Right lobe of liver (tissue), 6 donors: ENCODE measurements around the gene PLIN4. TPM values are rescaled to one million over a fixed set of nuclear protein-coding genes. Genes with fewer than 3 reads are reported as not detected.

Experiments
- ATAC-seq, 4 donors: fragments of 200-7000 bp; cut with Tn5 transposase; one replicate each; pipeline ENCODE4 v1.9.1; 2020; ENCODE audit warnings: mild to moderate bottlenecking in 4 of 4, moderate library complexity in 4 of 4
- DNase-seq, 3 donors: peaks; one replicate each; pipeline ENCODE4 v3.0.0-alpha.2; 2020
- H3K27ac ChIP-seq, 3 donors: fragments of 200-600 bp; one replicate each; pipeline ENCODE4 v1.8.0; 2022
- H3K27me3 ChIP-seq, 2 donors: fragments of 200-600 bp; one replicate each; pipeline ENCODE4 v1.8.0; 2022
- H3K36me3 ChIP-seq, 4 donors: fragments of 200-600 bp; sonication (generic) in 1 of 4; one replicate each; pipeline versions ENCODE4 v1.5.1 to v1.8.0; 2017 to 2022; ENCODE audit warnings: control low read depth in 1 of 4
- H3K4me1 ChIP-seq, 4 donors: fragments of 200-600 bp; sonication (generic) in 1 of 4; one replicate each; pipeline versions ENCODE4 v1.5.1 to v1.8.0; 2017 to 2022; ENCODE audit warnings: control low read depth in 1 of 4
- H3K4me3 ChIP-seq, 3 donors: fragments of 200-600 bp; one replicate each; pipeline ENCODE4 v1.8.0; 2022
- H3K9me3 ChIP-seq, 4 donors: fragments of 200-600 bp; sonication (generic) in 1 of 4; one replicate each; pipeline versions ENCODE4 v1.5.1 to v1.8.0; 2017 to 2022; ENCODE audit warnings: control low read depth in 1 of 4
- POLR2A ChIP-seq: fragments of 450-650 bp; IDR thresholded peaks from one replicate; pipeline ENCODE4 v1.6.1; 2017; ENCODE audit warnings: antibody characterized with exemption, mild to moderate bottlenecking
- WGBS: methylation state at CpG from one replicate; pipeline ENCODE4 v1.1.6; 2018; ENCODE audit warnings: low coverage, low lambda C conversion rate; ENCODE audit not compliant: insufficient coverage; ENCODE audit errors: missing lambda C conversion rate; 5-methylcytosine and 5-hydroxymethylcytosine counted together
- intact Hi-C, 2 donors: fragments of 100-400 bp; cut with DNase I; formaldehyde crosslinking; loops; one replicate each; pipeline versions ENCODE4 v1.11.2 to v1.14.1; 2022
- total RNA-seq, 6 experiments: library from RNA; depleted of rRNA in 2 of 6; stranded (reverse); fragments of >200 nt in 2 of 6; fragmentation: NEBNext Ultra II Directional in 3 of 6; extraction: Animal tissue kit (Norgen Biotek cat#: 25700) in 3 of 6; gene quantifications; one replicate each; pipeline versions ENCODE4 v1.1.0 to v1.2.4, GENCODE V29; 2016 to 2023
- TF ChIP-seq, protein P1 (sequence below), 4 donors: fragments of 200-600 bp in 3 of 4; fragments of 450-650 bp in 1 of 4; IDR thresholded peaks; one replicate each; pipeline versions ENCODE4 v1.5.1 to v1.8.0; 2016 to 2022; ENCODE audit warnings: antibody characterized with exemption in 4 of 4, mild to moderate bottlenecking in 2 of 4
- donor health status: DM: no; HTN: yes; CAD: no.
- donor health status: DM: no; HTN: no; CAD: no.
- donor health status: DM: no; HTN: no; CAD: no.
- donor health status: DM: no; HTN: yes; CAD: no.
- donor health status: DM: no; HTN: yes; CAD: no.

PLIN4 gene
- total RNA-seq, 6 experiments from 2014 or later = 28.4 to 51.2 (median 39.3) TPM

DNA sequence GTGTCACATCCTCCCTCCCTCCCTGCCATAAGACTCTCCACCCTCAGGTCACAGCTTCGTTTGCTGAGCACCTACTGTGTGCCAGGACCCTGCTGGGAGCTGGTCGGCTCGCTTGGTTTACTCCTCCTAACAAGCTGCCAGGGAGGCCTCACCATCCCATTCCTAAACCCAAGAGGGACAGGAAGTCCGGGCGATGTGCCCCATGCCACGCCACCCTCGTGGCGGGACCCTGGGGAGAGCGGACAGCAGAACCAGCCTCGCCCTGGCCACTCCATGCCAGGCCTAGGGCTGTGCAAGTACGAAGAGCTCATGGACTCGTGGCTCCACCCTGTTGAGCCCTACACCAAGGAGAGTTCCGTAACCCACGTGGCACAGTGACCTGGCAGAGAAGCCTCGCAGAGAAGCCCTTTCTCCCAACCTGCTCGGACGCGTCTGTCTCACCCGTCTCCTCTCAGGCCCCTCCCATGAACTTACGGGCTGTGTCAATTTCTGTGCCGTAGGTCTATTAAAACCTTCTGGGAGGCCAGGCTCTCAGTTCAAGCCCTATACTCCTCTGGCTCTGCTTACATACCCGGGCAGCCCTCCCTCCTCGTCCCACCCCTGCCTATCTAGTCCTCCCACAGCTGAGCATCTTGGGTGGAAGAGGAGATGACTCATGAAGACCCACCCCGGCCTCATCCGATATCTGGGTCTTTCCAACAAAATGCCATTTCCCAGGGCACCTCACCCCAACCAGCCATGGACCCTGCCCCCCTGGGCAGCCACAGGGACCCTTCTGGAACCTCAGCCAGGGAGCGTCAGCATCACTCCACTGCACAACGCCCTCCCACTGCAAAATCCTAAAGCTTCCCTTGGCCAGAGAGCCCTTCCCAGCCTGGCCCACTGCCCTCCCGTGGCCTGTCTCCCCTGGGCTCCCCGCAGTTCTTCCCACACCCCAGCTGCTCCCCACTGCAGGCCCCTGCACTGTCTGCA is 63.3 kb downstream of the PLIN4 start:
- Histone ChIP-seq H3K9me3 (no peaks in the 10 kb centered on the region), H3K36me3 (peaks cover 0 to 33% (median 14%) of the 10 kb centered on the region in 4 donors), H3K4me3 (no peak overlapping the region), H3K27ac (no peak overlapping the region), H3K4me1 (peaks cover 0 to 6% (median 0%) of the 10 kb centered on the region in 4 donors), H3K27me3 (no peaks in the 10 kb centered on the region)
- intact Hi-C loops = loop anchor here in 1 of 2 donors (10.0 kb wide), 1 partner anchor 50 kb away; the partner anchor contains the start of genes CHAF1A and SH3GL1
- WGBS = 67% methylated on average over 11 of the region's 29 CpGs
- TF ChIP-seq POLR2A = no peak
- TF ChIP-seq, protein P1, sequence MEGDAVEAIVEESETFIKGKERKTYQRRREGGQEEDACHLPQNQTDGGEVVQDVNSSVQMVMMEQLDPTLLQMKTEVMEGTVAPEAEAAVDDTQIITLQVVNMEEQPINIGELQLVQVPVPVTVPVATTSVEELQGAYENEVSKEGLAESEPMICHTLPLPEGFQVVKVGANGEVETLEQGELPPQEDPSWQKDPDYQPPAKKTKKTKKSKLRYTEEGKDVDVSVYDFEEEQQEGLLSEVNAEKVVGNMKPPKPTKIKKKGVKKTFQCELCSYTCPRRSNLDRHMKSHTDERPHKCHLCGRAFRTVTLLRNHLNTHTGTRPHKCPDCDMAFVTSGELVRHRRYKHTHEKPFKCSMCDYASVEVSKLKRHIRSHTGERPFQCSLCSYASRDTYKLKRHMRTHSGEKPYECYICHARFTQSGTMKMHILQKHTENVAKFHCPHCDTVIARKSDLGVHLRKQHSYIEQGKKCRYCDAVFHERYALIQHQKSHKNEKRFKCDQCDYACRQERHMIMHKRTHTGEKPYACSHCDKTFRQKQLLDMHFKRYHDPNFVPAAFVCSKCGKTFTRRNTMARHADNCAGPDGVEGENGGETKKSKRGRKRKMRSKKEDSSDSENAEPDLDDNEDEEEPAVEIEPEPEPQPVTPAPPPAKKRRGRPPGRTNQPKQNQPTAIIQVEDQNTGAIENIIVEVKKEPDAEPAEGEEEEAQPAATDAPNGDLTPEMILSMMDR (IDR thresholded peaks at IDR 0.05) = no peak
- ATAC-seq = no peak
- no peak for DNase-seq

DNA sequence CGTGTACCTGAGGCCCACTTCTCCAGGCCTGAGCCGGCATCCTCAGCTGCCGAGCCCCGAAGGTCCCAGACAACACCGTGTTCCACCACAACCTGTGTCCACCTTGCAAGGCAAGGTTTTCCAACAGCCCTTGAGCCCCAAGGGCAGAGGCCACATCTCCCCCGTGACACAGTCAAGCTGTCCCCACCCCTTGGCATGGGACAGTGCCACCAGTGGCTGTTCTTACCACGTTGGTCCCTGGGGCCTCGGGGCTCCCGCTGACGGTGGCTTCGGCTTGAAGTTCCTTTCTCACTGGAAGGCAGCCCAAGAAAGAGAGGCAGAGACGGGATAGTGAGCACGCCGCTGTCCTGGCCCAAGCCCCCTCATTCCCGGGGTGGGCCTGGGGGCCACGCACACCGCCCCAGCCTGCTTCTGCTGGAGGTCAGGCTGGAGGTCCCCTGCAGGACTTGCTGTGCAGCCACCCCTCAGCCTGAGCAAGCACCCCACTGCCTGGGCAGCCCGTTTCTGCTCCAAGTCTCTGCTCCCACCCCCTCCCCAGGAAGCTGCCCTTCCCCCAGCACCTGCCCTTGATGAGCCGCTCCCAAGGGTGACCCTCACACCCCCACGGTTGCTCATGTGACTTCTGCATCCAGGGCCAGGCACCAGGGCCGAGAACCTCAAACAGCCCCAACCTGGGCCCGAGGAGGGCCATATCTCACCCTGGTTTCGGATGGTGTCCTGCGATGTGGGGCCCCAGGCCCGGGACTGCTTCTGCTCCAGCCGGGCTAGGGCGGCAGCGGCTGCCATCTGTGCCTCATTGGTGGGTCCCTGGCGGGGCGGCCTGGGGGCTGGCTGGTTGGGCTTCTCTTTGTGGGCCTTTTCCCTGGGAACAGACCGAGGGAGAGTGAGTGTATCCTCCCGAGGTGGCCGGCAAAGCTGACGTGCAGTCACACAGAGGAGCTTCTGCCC is 64.8 kb downstream of the PLIN4 start:
- TF ChIP-seq POLR2A = no peak
- TF ChIP-seq, protein P1 (IDR thresholded peaks at IDR 0.05) = no peak
- Histone ChIP-seq H3K4me3 (no peak overlapping the region), H3K36me3 (peaks cover 0 to 33% (median 14%) of the 10 kb centered on the region in 4 donors), H3K27me3 (no peaks in the 10 kb centered on the region), H3K9me3 (no peaks in the 10 kb centered on the region), H3K4me1 (peaks cover 0 to 19% (median 7%) of the 10 kb centered on the region in 4 donors), H3K27ac (no peak overlapping the region)
- no peak for ATAC-seq
- WGBS = 70% methylated on average over 2 of the region's 34 CpGs
- DNase-seq = no peak
- intact Hi-C loops = loop anchor here in 1 of 2 donors (10.0 kb wide), 1 partner anchor 49 kb away; the partner anchor contains the start of genes CHAF1A and SH3GL1

DNA sequence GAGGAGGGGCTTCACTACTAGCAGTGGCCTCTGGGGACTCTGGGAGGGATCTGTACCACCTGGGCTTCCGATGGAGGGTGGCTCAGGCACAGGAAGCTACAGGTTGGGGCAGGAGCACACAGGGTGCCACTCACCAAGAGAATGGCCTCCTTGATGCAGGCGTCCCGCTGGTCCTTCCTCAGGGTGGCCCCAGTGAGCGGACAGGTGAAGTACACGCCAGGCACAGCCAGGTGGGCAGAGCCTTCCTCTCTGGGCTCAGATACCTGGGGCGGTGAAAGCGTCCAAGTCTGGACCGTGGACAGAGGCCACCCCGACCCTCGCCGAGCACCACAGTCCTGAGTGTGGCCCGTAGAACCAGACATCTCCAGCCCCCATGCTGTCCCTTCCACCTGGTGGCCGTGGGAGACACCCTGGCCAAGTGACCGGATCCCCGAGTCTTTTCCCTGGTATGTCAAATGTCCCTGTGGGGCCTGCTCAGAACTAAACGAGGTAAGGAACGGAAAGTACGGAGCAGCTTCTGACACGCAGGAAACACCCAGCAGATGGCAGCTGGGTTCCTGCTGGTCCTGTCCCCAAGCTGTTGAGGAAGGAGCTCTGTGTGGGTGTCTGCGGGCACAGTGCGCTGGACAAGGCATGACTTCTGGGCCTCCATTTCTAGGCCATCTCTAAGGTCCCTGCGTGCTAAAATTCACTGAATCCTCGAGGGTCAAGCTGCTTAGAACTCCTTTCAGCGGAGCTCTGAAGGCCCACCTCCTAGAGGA is 65.9 kb downstream of the PLIN4 start:
- Histone ChIP-seq H3K9me3 (no peaks in the 10 kb centered on the region), H3K36me3 (peaks cover 0 to 40% (median 19%) of the 10 kb centered on the region in 4 donors), H3K27me3 (no peaks in the 10 kb centered on the region), H3K4me1 (peaks cover 0 to 23% (median 8%) of the 10 kb centered on the region in 4 donors), H3K4me3 (no peak overlapping the region), H3K27ac (no peak overlapping the region)
- TF ChIP-seq POLR2A = no peak
- TF ChIP-seq, protein P1 (IDR thresholded peaks at IDR 0.05) = no peak
- WGBS = 83% methylated on average over 13 of the region's 24 CpGs
- intact Hi-C loops = loop anchor here in 1 of 2 donors (10.0 kb wide), 1 partner anchor 48 kb away; the partner anchor contains the start of genes CHAF1A and SH3GL1
- no peak for ATAC-seq
- DNase-seq = no peak

Other genes starting within 250 kb of the PLIN4 start
- 1 to 10 TPM; 1.7 to 9.7 (median 6.4) TPM for gene SHD, start 239.2 kb downstream of the PLIN4 start, total RNA-seq
- gene TMIGD2, start 216.1 kb downstream of the PLIN4 start, total RNA-seq = under 1 TPM in 2 of 6 experiments, not detected in 4; 0.24 to 0.32 TPM
- 1 to 10 TPM in 1 of 6 experiments, under 1 TPM in 3, not detected in 2; 0.19 to 2.2 (median 0.52) TPM for gene FSD1, start 213.9 kb downstream of the PLIN4 start, total RNA-seq
- 10 to 100 TPM; 21.4 to 51.5 (median 43.0) TPM for gene STAP2, start 179.7 kb downstream of the PLIN4 start, total RNA-seq
- 10 to 100 TPM in 5 of 6 experiments, 1 to 10 TPM in 1; 6.4 to 21.7 (median 19.6) TPM for gene MPND, start 174.9 kb downstream of the PLIN4 start, total RNA-seq
- gene SH3GL1, start 117.9 kb downstream of the PLIN4 start, total RNA-seq = 10 to 100 TPM; 22.6 to 47.7 (median 25.2) TPM
- 1 to 10 TPM; 3.1 to 9.2 (median 3.5) TPM for gene CHAF1A, start 115.8 kb downstream of the PLIN4 start, total RNA-seq
- 10 to 100 TPM; 47.2 to 79.1 (median 58.8) TPM for gene UBXN6, start 60.7 kb downstream of the PLIN4 start, total RNA-seq
- gene HDGFL2, start 46.2 kb downstream of the PLIN4 start, total RNA-seq = 10 to 100 TPM in 5 of 6 experiments, 1 to 10 TPM in 1; 8.4 to 16.3 (median 14.0) TPM
- gene PLIN5, start 16.7 kb upstream of the PLIN4 start, total RNA-seq = 100 to 1,000 TPM in 4 of 6 experiments, 10 to 100 TPM in 2; 35.0 to 149 (median 117) TPM
- 1,000 to 10,000 TPM in 2 of 6 experiments, 100 to 1,000 TPM in 4; 331 to 1,334 (median 524) TPM for gene LRG1, start 21.6 kb upstream of the PLIN4 start, total RNA-seq
- 1 to 10 TPM; 1.0 to 6.5 (median 2.3) TPM for gene SEMA6B, start 41.2 kb upstream of the PLIN4 start, total RNA-seq
- gene TNFAIP8L1, start 121.0 kb upstream of the PLIN4 start, total RNA-seq = 10 to 100 TPM; 16.6 to 26.4 (median 22.8) TPM
- 10 to 100 TPM; 58.2 to 98.7 (median 72.2) TPM for gene MYDGF, start 151.9 kb upstream of the PLIN4 start, total RNA-seq
- gene DPP9, start 205.4 kb upstream of the PLIN4 start, total RNA-seq = 100 to 1,000 TPM in 1 of 6 experiments, 10 to 100 TPM in 5; 47.3 to 118 (median 54.5) TPM